ENCODE measurements around the gene BID. TPM values are rescaled to one million over a fixed set of nuclear protein-coding genes. Genes with fewer than 3 reads are reported as not detected.
A peak's percentile ranks its signal among the peaks of the same experiment; 100 is the strongest.

Gene BID
- total RNA-seq, 1 experiment from 2014 or later: 23.2 TPM

DNA sequence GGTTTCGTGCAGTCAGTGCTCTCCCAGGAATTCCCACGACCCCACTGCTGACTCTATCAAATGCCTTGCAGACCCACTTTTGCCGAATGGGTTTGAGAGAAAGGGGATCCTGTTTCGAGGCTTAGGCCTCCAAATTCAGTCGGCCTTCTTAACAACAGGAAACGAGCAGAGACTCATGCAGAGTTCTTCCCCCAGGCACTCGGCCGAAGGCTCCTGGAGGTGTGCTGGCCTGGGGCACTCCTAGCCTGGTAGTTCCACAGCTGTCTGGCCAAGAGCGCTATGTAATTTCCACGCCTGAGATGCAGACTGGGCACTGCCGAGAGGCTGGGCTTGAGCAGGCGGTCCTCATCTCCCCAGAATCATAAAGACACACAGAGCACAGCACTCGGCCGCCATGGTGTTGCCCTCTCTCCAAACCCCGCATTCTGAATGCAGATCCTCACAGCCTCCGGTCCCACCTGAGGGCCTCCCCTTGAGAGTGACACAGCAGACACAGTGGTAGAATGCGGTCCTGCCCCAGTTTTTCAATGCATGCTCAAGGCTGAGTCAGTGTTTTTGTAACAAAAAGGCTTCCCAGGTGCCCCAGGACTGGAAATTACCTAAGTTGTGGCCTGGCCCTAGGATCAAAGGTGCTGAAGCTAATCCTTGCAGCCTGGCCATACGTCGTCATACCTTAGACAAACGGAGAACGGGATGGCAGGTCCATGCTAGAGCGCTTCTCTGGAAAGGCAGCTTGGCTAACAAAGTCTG is 30.2 kb upstream of the BID start:
- H2BK20ac ChIP-seq (ENCODE audit: low read depth, low read length, poor library complexity, severe bottlenecking): no peak overlapping the region
- no peak overlapping the region for H3K4me2 ChIP-seq (ENCODE audit: insufficient read depth, insufficient read length, low read length)
- Mint-ChIP-seq H3K36me3 (ENCODE audit: insufficient read depth in 1 of 3, low read depth in 3 of 3) (peaks cover 9 to 32% (median 26%) of the 10 kb centered on the region in 3 experiments; a peak in 6 of 7 replicates), H3K9me3 (no peaks in the 10 kb centered on the region), H3K27ac (peak overlapping the region in 2 of 3 experiments; percentile 17 to 41; a peak in 4 of 7 replicates), H3K27me3 (ENCODE audit: low read depth) (no peaks in the 10 kb centered on the region), H3K4me3 (no peak overlapping the region), H3K4me1 (peaks cover 5 to 11% of the 10 kb centered on the region in 2 experiments; a peak in 3 of 4 replicates)
- H4K5ac ChIP-seq (ENCODE audit: insufficient read length, low read depth, low read length): no peak overlapping the region
- no peak overlapping the region for H2AK5ac ChIP-seq (ENCODE audit: insufficient read length, low read length)
- H3K27me3 ChIP-seq (ENCODE audit: insufficient read depth, low read length): no peaks in the 10 kb centered on the region
- H3K23me2 ChIP-seq (ENCODE audit: insufficient read length, low read depth, low read length, poor library complexity, severe bottlenecking): no peaks in the 10 kb centered on the region
- no peaks in the 10 kb centered on the region for H3K9me3 ChIP-seq (ENCODE audit: control insufficient read depth, low read depth, low read length)
- H3K27ac ChIP-seq (ENCODE audit: insufficient read length, low read depth, low read length): no peak overlapping the region
- no peak for DNase-seq
- no peak overlapping the region for H2BK5ac ChIP-seq (ENCODE audit: insufficient read length, low read length)
- H3K79me1 ChIP-seq (ENCODE audit: insufficient read depth, low read depth, low read length, poor library complexity, severe bottlenecking): no peaks in the 10 kb centered on the region
- H3K4ac ChIP-seq (ENCODE audit: low read depth, low read length): no peak overlapping the region
- no peak overlapping the region for H2BK15ac ChIP-seq (ENCODE audit: low read depth, low read length)
- H3K23ac ChIP-seq (ENCODE audit: insufficient read length, low read depth, low read length): no peak overlapping the region
- H2BK12ac ChIP-seq (ENCODE audit: insufficient read length, low read depth, low read length): no peak overlapping the region
- H4K91ac ChIP-seq (ENCODE audit: insufficient read length, low read depth, low read length): no peak overlapping the region
- no peak overlapping the region for H3K56ac ChIP-seq (ENCODE audit: insufficient read length, low read depth, low read length)
- no peak overlapping the region for H3K9ac ChIP-seq (ENCODE audit: extremely low read depth, insufficient read length, low read length)
- TF ChIP-seq, protein P1, sequence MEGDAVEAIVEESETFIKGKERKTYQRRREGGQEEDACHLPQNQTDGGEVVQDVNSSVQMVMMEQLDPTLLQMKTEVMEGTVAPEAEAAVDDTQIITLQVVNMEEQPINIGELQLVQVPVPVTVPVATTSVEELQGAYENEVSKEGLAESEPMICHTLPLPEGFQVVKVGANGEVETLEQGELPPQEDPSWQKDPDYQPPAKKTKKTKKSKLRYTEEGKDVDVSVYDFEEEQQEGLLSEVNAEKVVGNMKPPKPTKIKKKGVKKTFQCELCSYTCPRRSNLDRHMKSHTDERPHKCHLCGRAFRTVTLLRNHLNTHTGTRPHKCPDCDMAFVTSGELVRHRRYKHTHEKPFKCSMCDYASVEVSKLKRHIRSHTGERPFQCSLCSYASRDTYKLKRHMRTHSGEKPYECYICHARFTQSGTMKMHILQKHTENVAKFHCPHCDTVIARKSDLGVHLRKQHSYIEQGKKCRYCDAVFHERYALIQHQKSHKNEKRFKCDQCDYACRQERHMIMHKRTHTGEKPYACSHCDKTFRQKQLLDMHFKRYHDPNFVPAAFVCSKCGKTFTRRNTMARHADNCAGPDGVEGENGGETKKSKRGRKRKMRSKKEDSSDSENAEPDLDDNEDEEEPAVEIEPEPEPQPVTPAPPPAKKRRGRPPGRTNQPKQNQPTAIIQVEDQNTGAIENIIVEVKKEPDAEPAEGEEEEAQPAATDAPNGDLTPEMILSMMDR (conservative IDR thresholded peaks at IDR 0.05): no peak
- no peak overlapping the region; the same call in 1 of the 2 replicates for H3K14ac ChIP-seq (ENCODE audit: insufficient read depth, low read length)
- no peak overlapping the region for H4K8ac ChIP-seq (replicated peaks; ENCODE audit: insufficient read length, low read depth, low read length)
- H2AFZ ChIP-seq (ENCODE audit: low read length): no peak overlapping the region
- H3K4me1 ChIP-seq (ENCODE audit: insufficient read depth, low read length): no peaks in the 10 kb centered on the region
- H2BK120ac ChIP-seq (ENCODE audit: low read depth, low read length, poor library complexity, severe bottlenecking): no peak overlapping the region
- H3T11ph ChIP-seq (ENCODE audit: low read length): no peak overlapping the region
- H3K79me2 ChIP-seq (ENCODE audit: insufficient read depth, low read length): no peaks in the 10 kb centered on the region
- H4K20me1 ChIP-seq (ENCODE audit: control insufficient read depth, insufficient read depth, insufficient read length): no peaks in the 10 kb centered on the region
- no peak overlapping the region for H3K18ac ChIP-seq (ENCODE audit: insufficient read length, low read depth, low read length)
- WGBS (ENCODE audit: extremely low coverage, insufficient read length, low lambda C conversion rate): no CpG with 5 or more reads among the region's 22 CpGs

All from H9 (cell line).